ENCODE measurements around the gene FRAS1. TPM values are rescaled to one million over a fixed set of nuclear protein-coding genes. Genes with fewer than 3 reads are reported as not detected.

Gene FRAS1
- total RNA-seq, 3 donors from 2014 or later = 4.9 to 7.5 (median 6.6) TPM

- intact Hi-C loops (cut with DNase I; ENCODE audit: low total_unique reads) = no loop called here
- H3K27me3 ChIP-seq = no peaks in the 10 kb centered on the region
- TF ChIP-seq POLR2AphosphoS5 (IDR thresholded peaks at IDR 0.05) (no peak), POLR2A (IDR thresholded peaks at IDR 0.05) (no peak)
- TF ChIP-seq, protein P1, sequence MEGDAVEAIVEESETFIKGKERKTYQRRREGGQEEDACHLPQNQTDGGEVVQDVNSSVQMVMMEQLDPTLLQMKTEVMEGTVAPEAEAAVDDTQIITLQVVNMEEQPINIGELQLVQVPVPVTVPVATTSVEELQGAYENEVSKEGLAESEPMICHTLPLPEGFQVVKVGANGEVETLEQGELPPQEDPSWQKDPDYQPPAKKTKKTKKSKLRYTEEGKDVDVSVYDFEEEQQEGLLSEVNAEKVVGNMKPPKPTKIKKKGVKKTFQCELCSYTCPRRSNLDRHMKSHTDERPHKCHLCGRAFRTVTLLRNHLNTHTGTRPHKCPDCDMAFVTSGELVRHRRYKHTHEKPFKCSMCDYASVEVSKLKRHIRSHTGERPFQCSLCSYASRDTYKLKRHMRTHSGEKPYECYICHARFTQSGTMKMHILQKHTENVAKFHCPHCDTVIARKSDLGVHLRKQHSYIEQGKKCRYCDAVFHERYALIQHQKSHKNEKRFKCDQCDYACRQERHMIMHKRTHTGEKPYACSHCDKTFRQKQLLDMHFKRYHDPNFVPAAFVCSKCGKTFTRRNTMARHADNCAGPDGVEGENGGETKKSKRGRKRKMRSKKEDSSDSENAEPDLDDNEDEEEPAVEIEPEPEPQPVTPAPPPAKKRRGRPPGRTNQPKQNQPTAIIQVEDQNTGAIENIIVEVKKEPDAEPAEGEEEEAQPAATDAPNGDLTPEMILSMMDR (IDR thresholded peaks at IDR 0.05) = no peak
These were observed 296.8 kb downstream of the FRAS1 start for GRCh38 chr4:78353921-78354320.

DNA sequence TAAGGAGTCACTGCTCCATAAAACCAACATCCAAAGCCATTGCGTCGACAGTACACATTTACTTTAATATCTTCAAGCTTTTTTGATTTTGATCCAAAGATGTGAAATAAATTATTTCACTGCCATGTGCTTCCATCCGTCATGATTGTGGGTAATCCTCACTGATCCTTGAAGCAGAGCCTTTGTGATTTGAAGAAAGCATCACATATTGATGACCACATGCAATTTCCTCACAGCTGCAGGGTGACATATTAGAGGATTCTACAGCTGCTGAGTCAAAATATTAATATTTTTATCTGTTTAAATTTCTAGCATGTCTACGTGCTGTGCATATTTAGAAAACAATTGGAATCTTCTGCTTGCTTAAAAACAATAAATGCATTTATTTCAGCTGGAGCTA lies 297.7 kb downstream of the FRAS1 start:
- Histone ChIP-seq H3K4me3 (no peak overlapping the region), H3K36me3 (no peaks in the 10 kb centered on the region), H3K27ac (no peak overlapping the region), H3K27me3 (no peaks in the 10 kb centered on the region), H3K9me3 (no peaks in the 10 kb centered on the region), H3K4me1 (no peaks in the 10 kb centered on the region)
- DNase-seq (ENCODE audit: low spot score in 2 of 2) = no peak
- intact Hi-C loops (cut with DNase I; ENCODE audit: low total_unique reads) = no loop called here
- no peak for TF ChIP-seq POLR2A (IDR thresholded peaks at IDR 0.05)
- TF ChIP-seq POLR2AphosphoS5 (IDR thresholded peaks at IDR 0.05) = no peak
- TF ChIP-seq, protein P1 (IDR thresholded peaks at IDR 0.05) = no peak

More at GRCh38 chr4:78353921-78354320, 296.8 kb downstream of the FRAS1 start:
- no peaks in the 10 kb centered on the region for H3K36me3 ChIP-seq
- H3K4me3 ChIP-seq = no peak overlapping the region
- no peaks in the 10 kb centered on the region for H3K4me1 ChIP-seq
- no peak overlapping the region for H3K27ac ChIP-seq
- H3K9me3 ChIP-seq = no peaks in the 10 kb centered on the region
- DNase-seq (ENCODE audit: low spot score in 2 of 2) = no peak

- H3K4me1 ChIP-seq = no peaks in the 10 kb centered on the region
- H3K9me3 ChIP-seq = no peaks in the 10 kb centered on the region
- intact Hi-C loops (cut with DNase I; ENCODE audit: low total_unique reads) = no loop called here
- TF ChIP-seq POLR2A (IDR thresholded peaks at IDR 0.05) (no peak), POLR2AphosphoS5 (IDR thresholded peaks at IDR 0.05) (no peak)
- TF ChIP-seq, protein P1 (IDR thresholded peaks at IDR 0.05) = no peak
- no peak overlapping the region for H3K4me3 ChIP-seq
- H3K27me3 ChIP-seq = no peaks in the 10 kb centered on the region
- H3K36me3 ChIP-seq = no peaks in the 10 kb centered on the region
- no peak overlapping the region for H3K27ac ChIP-seq
- no peak for DNase-seq (ENCODE audit: low spot score in 2 of 2)
These were observed 298.2 kb downstream of the FRAS1 start for GRCh38 chr4:78355306-78355705.

DNA sequence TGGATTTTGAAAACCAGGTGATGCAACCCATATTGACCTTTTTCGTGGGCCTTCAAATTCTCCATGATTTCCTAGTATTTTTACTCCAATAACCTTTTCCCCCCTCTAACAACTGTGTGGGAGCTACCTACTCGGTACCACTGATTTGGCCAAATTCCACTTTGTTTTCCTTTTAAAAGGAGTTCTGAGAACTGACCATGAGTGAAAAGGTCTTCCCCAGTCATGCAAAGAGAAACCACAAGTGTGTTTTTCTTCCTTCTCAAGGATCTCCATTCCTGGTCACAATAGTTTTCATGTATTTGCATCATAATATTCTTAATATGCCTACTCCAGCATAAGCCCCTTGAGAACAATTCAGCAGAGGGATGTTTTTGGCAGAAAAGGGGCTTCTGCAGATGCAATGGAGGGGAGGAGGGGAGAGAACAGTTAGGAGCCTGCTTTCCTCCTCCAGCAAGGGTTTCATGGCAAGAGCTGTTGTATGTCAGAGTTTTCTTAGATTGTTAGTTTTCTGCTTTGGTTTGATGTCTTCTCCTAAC lies 299.2 kb downstream of the FRAS1 start:
- Histone ChIP-seq H3K9me3 (no peaks in the 10 kb centered on the region), H3K27ac (no peak overlapping the region), H3K36me3 (no peaks in the 10 kb centered on the region), H3K27me3 (no peaks in the 10 kb centered on the region), H3K4me3 (no peak overlapping the region), H3K4me1 (no peaks in the 10 kb centered on the region)
- intact Hi-C loops (cut with DNase I; ENCODE audit: low total_unique reads) = no loop called here
- TF ChIP-seq POLR2AphosphoS5 (IDR thresholded peaks at IDR 0.05) (no peak), POLR2A (IDR thresholded peaks at IDR 0.05) (no peak)
- TF ChIP-seq, protein P1 (IDR thresholded peaks at IDR 0.05) = no peak
- no peak for DNase-seq (ENCODE audit: low spot score in 2 of 2)

GRCh38 chr4:78357122-78357521 lies 300.0 kb downstream of the FRAS1 start:
- no peaks in the 10 kb centered on the region for H3K4me1 ChIP-seq
- no peak overlapping the region for H3K4me3 ChIP-seq
- TF ChIP-seq POLR2A (IDR thresholded peaks at IDR 0.05) = no peak
- TF ChIP-seq POLR2AphosphoS5 (IDR thresholded peaks at IDR 0.05) = no peak
- TF ChIP-seq, protein P1 (IDR thresholded peaks at IDR 0.05) = no peak
- no peaks in the 10 kb centered on the region for H3K36me3 ChIP-seq
- DNase-seq (ENCODE audit: low spot score in 2 of 2) = no peak
- no peak overlapping the region for H3K27ac ChIP-seq
- no peaks in the 10 kb centered on the region for H3K27me3 ChIP-seq
- H3K9me3 ChIP-seq = no peaks in the 10 kb centered on the region
- intact Hi-C loops (cut with DNase I; ENCODE audit: low total_unique reads) = no loop called here

Measured in breast epithelium (tissue), 4 donors.